ENCODE results near the gene AKR1C4. TPM values are rescaled to one million over a fixed set of nuclear protein-coding genes. Genes with fewer than 3 reads are reported as not detected.
"Not testable (repeated sequence)": the region's sequence is repeated elsewhere in the genome, so short reads cannot be mapped to it uniquely, and the experiment has no call there.

The AKR1C4 gene
- total and polyA plus RNA-seq, 5 donors, result not detected

- ATAC-seq (no peak), DNase-seq (no peak)
- no peaks in the 10 kb centered on the region for H3K4me1 ChIP-seq (ENCODE audit: control insufficient read depth, insufficient read depth, low read length)
- 52% methylated on average over 6 of the region's 6 CpGs for WGBS
- no peaks in the 10 kb centered on the region for H3K27me3 ChIP-seq (ENCODE audit: control insufficient read depth, insufficient read depth)
- peaks cover 3% of the 10 kb centered on the region for H3K9me3 ChIP-seq (ENCODE audit: control insufficient read depth, low read length)
- H3K4me3 ChIP-seq (ENCODE audit: low read length), result no peak overlapping the region
- no peak overlapping the region for H3K27ac ChIP-seq (ENCODE audit: low read length)
- intact Hi-C loops (cut with DNase I), result no loop called here
Observed at GRCh38 chr10:5206799-5207198, 10.2 kb downstream of the AKR1C4 start.

GRCh38 chr10:5209776-5210175 is 13.1 kb downstream of the AKR1C4 start:
- H3K4me1 ChIP-seq (ENCODE audit: control insufficient read depth, insufficient read depth, low read length); H3K27ac ChIP-seq (ENCODE audit: low read length); H3K27me3 ChIP-seq (ENCODE audit: control insufficient read depth, insufficient read depth); H3K9me3 ChIP-seq (ENCODE audit: control insufficient read depth, low read length); H3K4me3 ChIP-seq (ENCODE audit: low read length); ATAC-seq; intact Hi-C loops (cut with DNase I); DNase-seq: not testable (repeated sequence)
- WGBS, result 97% methylated on average over 1 of the region's 1 CpG

- H3K4me3 ChIP-seq (ENCODE audit: low read length); ATAC-seq; H3K4me1 ChIP-seq (ENCODE audit: control insufficient read depth, insufficient read depth, low read length); H3K27me3 ChIP-seq (ENCODE audit: control insufficient read depth, insufficient read depth); DNase-seq; H3K27ac ChIP-seq (ENCODE audit: low read length); H3K9me3 ChIP-seq (ENCODE audit: control insufficient read depth, low read length); intact Hi-C loops (cut with DNase I): not testable (repeated sequence)
- 87% methylated on average over 1 of the region's 1 CpG for WGBS
Observed at GRCh38 chr10:5210261-5210660, 13.6 kb downstream of the AKR1C4 start.

- no peak for DNase-seq
- Histone ChIP-seq H3K4me3 (ENCODE audit: low read length) (no peak overlapping the region), H3K27ac (ENCODE audit: low read length) (no peak overlapping the region), H3K4me1 (ENCODE audit: control insufficient read depth, insufficient read depth, low read length) (no peaks in the 10 kb centered on the region), H3K27me3 (ENCODE audit: control insufficient read depth, insufficient read depth) (no peaks in the 10 kb centered on the region), H3K9me3 (ENCODE audit: control insufficient read depth, low read length) (no peaks in the 10 kb centered on the region)
- no peak for ATAC-seq
- intact Hi-C loops (cut with DNase I), result no loop called here
Observed at GRCh38 chr10:5211696-5212536, 15.3 kb downstream of the AKR1C4 start.

GRCh38 chr10:5216801-5217200 is 20.2 kb downstream of the AKR1C4 start:
- Histone ChIP-seq H3K27ac (ENCODE audit: low read length) (no peak overlapping the region), H3K9me3 (ENCODE audit: control insufficient read depth, low read length) (no peaks in the 10 kb centered on the region), H3K4me3 (ENCODE audit: low read length) (no peak overlapping the region), H3K27me3 (ENCODE audit: control insufficient read depth, insufficient read depth) (no peaks in the 10 kb centered on the region), H3K4me1 (ENCODE audit: control insufficient read depth, insufficient read depth, low read length) (no peaks in the 10 kb centered on the region)
- intact Hi-C loops (cut with DNase I), result no loop called here
- no peak for ATAC-seq
- DNase-seq, result no peak
- WGBS, result 29% methylated on average over 2 of the region's 2 CpGs

GRCh38 chr10:5219262-5219661 is 22.6 kb downstream of the AKR1C4 start:
- intact Hi-C loops (cut with DNase I), result no loop called here
- ATAC-seq (no peak), DNase-seq (no peak)
- 57% methylated on average over 3 of the region's 3 CpGs for WGBS
- no peak overlapping the region for H3K4me3 ChIP-seq (ENCODE audit: low read length)
- H3K27me3 ChIP-seq (ENCODE audit: control insufficient read depth, insufficient read depth), result no peaks in the 10 kb centered on the region
- H3K4me1 ChIP-seq (ENCODE audit: control insufficient read depth, insufficient read depth, low read length), result no peaks in the 10 kb centered on the region
- H3K27ac ChIP-seq (ENCODE audit: low read length), result no peak overlapping the region
- no peaks in the 10 kb centered on the region for H3K9me3 ChIP-seq (ENCODE audit: control insufficient read depth, low read length)

GRCh38 chr10:5222942-5223341 is 26.3 kb downstream of the AKR1C4 start:
- H3K9me3 ChIP-seq (ENCODE audit: control insufficient read depth, low read length); intact Hi-C loops (cut with DNase I); H3K27ac ChIP-seq (ENCODE audit: low read length); ATAC-seq; H3K27me3 ChIP-seq (ENCODE audit: control insufficient read depth, insufficient read depth); H3K4me1 ChIP-seq (ENCODE audit: control insufficient read depth, insufficient read depth, low read length); H3K4me3 ChIP-seq (ENCODE audit: low read length): not testable (repeated sequence)
- 82% methylated on average over 7 of the region's 7 CpGs for WGBS
- DNase-seq, result peak in 1 of 3 donors; percentile 23

- WGBS, result 85% methylated on average over 8 of the region's 8 CpGs
- no peaks in the 10 kb centered on the region for H3K4me1 ChIP-seq (ENCODE audit: control insufficient read depth, insufficient read depth, low read length)
- peak in 2 of 3 donors; percentile 24 to 55 for DNase-seq
- H3K9me3 ChIP-seq (ENCODE audit: control insufficient read depth, low read length), result no peaks in the 10 kb centered on the region
- H3K27me3 ChIP-seq (ENCODE audit: control insufficient read depth, insufficient read depth), result no peaks in the 10 kb centered on the region
- no peak for ATAC-seq
- no peak overlapping the region for H3K27ac ChIP-seq (ENCODE audit: low read length)
- intact Hi-C loops (cut with DNase I), result no loop called here
- H3K4me3 ChIP-seq (ENCODE audit: low read length), result no peak overlapping the region
Observed at GRCh38 chr10:5229019-5229418, 32.4 kb downstream of the AKR1C4 start.

- ATAC-seq (no peak), DNase-seq (no peak)
- intact Hi-C loops (cut with DNase I), result no loop called here
- 69% methylated on average over 2 of the region's 2 CpGs for WGBS
- Histone ChIP-seq H3K4me1 (ENCODE audit: control insufficient read depth, insufficient read depth, low read length) (no peaks in the 10 kb centered on the region), H3K4me3 (ENCODE audit: low read length) (no peak overlapping the region), H3K27ac (ENCODE audit: low read length) (no peak overlapping the region), H3K9me3 (ENCODE audit: control insufficient read depth, low read length) (no peaks in the 10 kb centered on the region), H3K27me3 (ENCODE audit: control insufficient read depth, insufficient read depth) (no peaks in the 10 kb centered on the region)
Observed at GRCh38 chr10:5233324-5233723, 36.7 kb downstream of the AKR1C4 start.

- peak in 2 of 3 donors; percentile 17 to 24 for DNase-seq
- 59% methylated on average over 6 of the region's 6 CpGs for WGBS
- Histone ChIP-seq H3K27ac (ENCODE audit: low read length) (no peak overlapping the region), H3K4me3 (ENCODE audit: low read length) (no peak overlapping the region), H3K9me3 (ENCODE audit: control insufficient read depth, low read length) (no peaks in the 10 kb centered on the region), H3K27me3 (ENCODE audit: control insufficient read depth, insufficient read depth) (no peaks in the 10 kb centered on the region), H3K4me1 (ENCODE audit: control insufficient read depth, insufficient read depth, low read length) (no peaks in the 10 kb centered on the region)
- intact Hi-C loops (cut with DNase I), result no loop called here
- ATAC-seq, result peak; percentile 76 to 78
Observed at GRCh38 chr10:5234106-5234860, 37.6 kb downstream of the AKR1C4 start.

- H3K27me3 ChIP-seq (ENCODE audit: control insufficient read depth, insufficient read depth); H3K4me3 ChIP-seq (ENCODE audit: low read length); intact Hi-C loops (cut with DNase I); H3K9me3 ChIP-seq (ENCODE audit: control insufficient read depth, low read length); DNase-seq; ATAC-seq; H3K4me1 ChIP-seq (ENCODE audit: control insufficient read depth, insufficient read depth, low read length); H3K27ac ChIP-seq (ENCODE audit: low read length): not testable (repeated sequence)
- 69% methylated on average over 2 of the region's 2 CpGs for WGBS
Observed at GRCh38 chr10:5237541-5237940, 40.9 kb downstream of the AKR1C4 start.
